ENCODE measurements around the gene RAB6A. TPM values are rescaled to one million over a fixed set of nuclear protein-coding genes. Genes with fewer than 3 reads are reported as not detected.

Gene RAB6A
- polyA plus RNA-seq, 6 donors from 2014 or later: 73.5 to 94.5 (median 84.2) TPM

GRCh38 chr11:73652856-73653559, 107.9 kb downstream of the RAB6A start:
- Mint-ChIP-seq H3K4me3 (no peak overlapping the region), H3K36me3 (no peaks in the 10 kb centered on the region), H3K27me3 (peaks cover 0 to 9% (median 0%) of the 10 kb centered on the region in 3 donors), H3K27ac (no peak overlapping the region), H3K4me1 (peaks cover 0 to 9% (median 6%) of the 10 kb centered on the region in 3 donors), H3K9me3 (no peaks in the 10 kb centered on the region)
- no peak for DNase-seq
- no peak for ATAC-seq (ENCODE audit: low read depth in 2 of 2)

GRCh38 chr11:73652046-73652730, 108.7 kb downstream of the RAB6A start:
- peaks cover 8 to 17% (median 14%) of the 10 kb centered on the region in 3 donors for H3K4me1 Mint-ChIP-seq

GRCh38 chr11:73651661-73652045, 109.2 kb downstream of the RAB6A start:
- DNase-seq (no peak), ATAC-seq (ENCODE audit: low read depth in 2 of 2) (no peak)
- no peaks in the 10 kb centered on the region for H3K9me3 Mint-ChIP-seq
- no peak overlapping the region for H3K4me3 Mint-ChIP-seq
- peaks cover 13 to 22% (median 17%) of the 10 kb centered on the region in 3 donors for H3K4me1 Mint-ChIP-seq
- no peaks in the 10 kb centered on the region for H3K36me3 Mint-ChIP-seq
- H3K27ac Mint-ChIP-seq: no peak overlapping the region
- peaks cover 0 to 9% (median 0%) of the 10 kb centered on the region in 3 donors for H3K27me3 Mint-ChIP-seq

More at GRCh38 chr11:73652046-73652730, 108.7 kb downstream of the RAB6A start:
- Mint-ChIP-seq H3K36me3 (no peaks in the 10 kb centered on the region), H3K27me3 (peaks cover 0 to 9% (median 0%) of the 10 kb centered on the region in 3 donors), H3K27ac (no peak overlapping the region), H3K4me3 (no peak overlapping the region), H3K9me3 (no peaks in the 10 kb centered on the region)
- ATAC-seq (ENCODE audit: low read depth in 2 of 2) (no peak), DNase-seq (no peak)

GRCh38 chr11:73651252-73651651, 109.6 kb downstream of the RAB6A start:
- H3K4me3 Mint-ChIP-seq: no peak overlapping the region
- no peak overlapping the region for H3K27ac Mint-ChIP-seq
- peaks cover 0 to 9% (median 0%) of the 10 kb centered on the region in 3 donors for H3K27me3 Mint-ChIP-seq
- H3K4me1 Mint-ChIP-seq: peaks cover 16 to 23% (median 17%) of the 10 kb centered on the region in 3 donors
- no peak for ATAC-seq (ENCODE audit: low read depth in 2 of 2)
- DNase-seq: no peak
- no peaks in the 10 kb centered on the region for H3K9me3 Mint-ChIP-seq
- H3K36me3 Mint-ChIP-seq: no peaks in the 10 kb centered on the region

GRCh38 chr11:73650400-73650799, 110.5 kb downstream of the RAB6A start:
- no peak for DNase-seq
- Mint-ChIP-seq H3K27me3 (peaks cover 0 to 16% (median under 1%) of the 10 kb centered on the region in 3 donors), H3K4me3 (no peak overlapping the region), H3K9me3 (no peaks in the 10 kb centered on the region), H3K27ac (peak overlapping the region in 1 of 6 donors; percentile 4), H3K36me3 (no peaks in the 10 kb centered on the region), H3K4me1 (peaks cover 16 to 23% (median 22%) of the 10 kb centered on the region in 3 donors)
- no peak for ATAC-seq (ENCODE audit: low read depth in 2 of 2)

GRCh38 chr11:73649206-73649605, 111.7 kb downstream of the RAB6A start:
- H3K4me3 Mint-ChIP-seq: peak overlapping the region in 3 of 8 donors; percentile 6 to 34 (median 32)
- no peak for ATAC-seq (ENCODE audit: low read depth in 2 of 2)
- peaks cover 0 to 20% (median 5%) of the 10 kb centered on the region in 3 donors for H3K27me3 Mint-ChIP-seq
- H3K4me1 Mint-ChIP-seq: peaks cover 16 to 23% (median 22%) of the 10 kb centered on the region in 3 donors
- H3K36me3 Mint-ChIP-seq: no peaks in the 10 kb centered on the region
- H3K9me3 Mint-ChIP-seq: no peaks in the 10 kb centered on the region
- peak overlapping the region in 2 of 6 donors; percentile 57 to 70 for H3K27ac Mint-ChIP-seq
- DNase-seq: no peak

GRCh38 chr11:73648571-73649046, 112.3 kb downstream of the RAB6A start:
- no peak for ATAC-seq (ENCODE audit: low read depth in 2 of 2)
- Mint-ChIP-seq H3K4me3 (peak overlapping the region in 2 of 8 donors; percentile 6 to 32), H3K4me1 (peaks cover 16 to 23% (median 22%) of the 10 kb centered on the region in 3 donors), H3K9me3 (no peaks in the 10 kb centered on the region), H3K27me3 (peaks cover 0 to 20% (median 5%) of the 10 kb centered on the region in 3 donors), H3K36me3 (no peaks in the 10 kb centered on the region), H3K27ac (peak overlapping the region in 2 of 6 donors; percentile 50 to 70)
- DNase-seq: no peak

GRCh38 chr11:73648121-73648520, 112.8 kb downstream of the RAB6A start:
- Mint-ChIP-seq H3K36me3 (no peaks in the 10 kb centered on the region), H3K9me3 (no peaks in the 10 kb centered on the region), H3K27me3 (peaks cover 0 to 22% (median 5%) of the 10 kb centered on the region in 3 donors), H3K4me3 (peak overlapping the region in 4 of 8 donors; percentile 68 to 89 (median 80)), H3K4me1 (peaks cover 16 to 23% (median 22%) of the 10 kb centered on the region in 3 donors), H3K27ac (peak overlapping the region in 4 of 6 donors; percentile 20 to 87 (median 73))
- DNase-seq: no peak
- ATAC-seq (ENCODE audit: low read depth in 2 of 2): no peak

- peak; percentile 87 for DNase-seq
- ATAC-seq (ENCODE audit: low read depth in 2 of 2): peak; percentile 98
- Mint-ChIP-seq H3K9me3 (no peaks in the 10 kb centered on the region), H3K4me3 (peak overlapping the region; percentile 42 to 89 (median 76)), H3K27ac (peak overlapping the region; percentile 4 to 97 (median 82)), H3K27me3 (peaks cover 0 to 28% (median 7%) of the 10 kb centered on the region in 3 donors), H3K4me1 (peaks cover 16 to 23% (median 22%) of the 10 kb centered on the region in 3 donors), H3K36me3 (no peaks in the 10 kb centered on the region)
Observed at GRCh38 chr11:73647459-73648100, 113.3 kb downstream of the RAB6A start.

GRCh38 chr11:73645972-73646631, 114.8 kb downstream of the RAB6A start, which contains the start of gene PLEKHB1:
PLEKHB1 (plus strand) TSS chr11:73646581; CDS start chr11:73646609, 28 bp downstream.
- Mint-ChIP-seq H3K27me3 (peaks cover 0 to 28% (median 8%) of the 10 kb centered on the region in 3 donors), H3K9me3 (no peaks in the 10 kb centered on the region), H3K27ac (peak within 1 kb of the TSS in 5 of 6 donors; percentile 33 to 89 (median 86)), H3K4me1 (peaks cover 16 to 23% (median 22%) of the 10 kb centered on the region in 3 donors), H3K36me3 (no peaks in the 10 kb centered on the region), H3K4me3 (peak within 1 kb of the TSS in 7 of 8 donors; percentile 68 to 89 (median 76))
- no peak for DNase-seq
- ATAC-seq (ENCODE audit: low read depth in 2 of 2): no peak

- ATAC-seq (ENCODE audit: low read depth in 2 of 2) (no peak), DNase-seq (no peak)
- Mint-ChIP-seq H3K4me3 (no peak overlapping the region), H3K27me3 (peaks cover 0 to 33% (median 11%) of the 10 kb centered on the region in 3 donors), H3K4me1 (peaks cover 16 to 23% (median 22%) of the 10 kb centered on the region in 3 donors), H3K27ac (peak overlapping the region in 3 of 6 donors; percentile 17 to 33 (median 18)), H3K36me3 (no peaks in the 10 kb centered on the region), H3K9me3 (no peaks in the 10 kb centered on the region)
Observed at GRCh38 chr11:73645121-73645969, 115.5 kb downstream of the RAB6A start.

- Mint-ChIP-seq H3K27ac (no peak overlapping the region), H3K4me1 (peaks cover under 1 to 5% (median 3%) of the 10 kb centered on the region in 3 donors), H3K36me3 (no peaks in the 10 kb centered on the region), H3K4me3 (no peak overlapping the region), H3K9me3 (no peaks in the 10 kb centered on the region), H3K27me3 (peaks cover 0 to 25% (median 14%) of the 10 kb centered on the region in 3 donors)
- ATAC-seq (ENCODE audit: low read depth in 2 of 2): no peak
- DNase-seq: no peak
Observed at GRCh38 chr11:73641668-73642067, 119.2 kb downstream of the RAB6A start.

All from naive B cell (primary cell).